NB4 (cell line): ENCODE results near the gene SRC.

Source experiments
- CTCF ChIP-seq: IDR thresholded peaks from one replicate; pipeline ENCODE4 v1.5.1; 2012; ENCODE audit warnings: low read depth, low read length
- MAX ChIP-seq: IDR thresholded peaks from 2 replicates; pipeline ENCODE4 v1.6.1; 2011; ENCODE audit warnings: low read depth, low read length
- MYC ChIP-seq: IDR thresholded peaks from 2 replicates; pipeline ENCODE4 v1.6.1; 2011; ENCODE audit warnings: low read depth, low read length
- POLR2A ChIP-seq: IDR thresholded peaks from 2 replicates; pipeline ENCODE4 v1.6.1; 2011; ENCODE audit warnings: mild to moderate bottlenecking; ENCODE audit not compliant: insufficient read length; ENCODE audit errors: extremely low read depth

GRCh38 chr20:37328149-37328945 is 17.6 kb upstream of the SRC start:
- no peak for TF ChIP-seq CTCF
- no peak for TF ChIP-seq POLR2A
- no peak for TF ChIP-seq MYC
- TF ChIP-seq MAX = no peak
